Mesothelial cell of epicardium (in vitro differentiated cells): ENCODE measurements around the gene RTN1. TPM values are rescaled to one million over a fixed set of nuclear protein-coding genes. Genes with fewer than 3 reads are reported as not detected.
"Not testable (repeated sequence)": the region's sequence is repeated elsewhere in the genome, so short reads cannot be mapped to it uniquely, and the experiment has no call there.

Experiments used
- DNase-seq, 2 experiments: peaks; one replicate each; pipeline ENCODE4 v3.0.0; 2021; ENCODE audit warnings: low spot score in 2 of 2; ENCODE audit not compliant: unreplicated experiment in 2 of 2
- H3K27ac Mint-ChIP-seq: 2 replicates; pipeline ENCODE4 v1.8.0; 2021; ENCODE audit warnings: mixed read lengths
- H3K27me3 Mint-ChIP-seq: 2 replicates; pipeline ENCODE4 v1.8.0; 2021; ENCODE audit warnings: low read depth, mixed read lengths
- H3K36me3 Mint-ChIP-seq: 2 replicates; pipeline ENCODE4 v1.8.0; 2021; ENCODE audit warnings: mixed read lengths
- H3K4me1 Mint-ChIP-seq: 2 replicates; pipeline ENCODE4 v1.8.0; 2021; ENCODE audit warnings: mixed read lengths
- H3K4me3 Mint-ChIP-seq: 2 replicates; pipeline ENCODE4 v1.8.0; 2021; ENCODE audit warnings: mild to moderate bottlenecking, moderate library complexity, mixed read lengths
- H3K9me3 Mint-ChIP-seq: 2 replicates; pipeline ENCODE4 v1.8.0; 2021; ENCODE audit warnings: mixed read lengths
- total RNA-seq: library from RNA; stranded (reverse); gene quantifications from 3 replicates; pipeline ENCODE4 v1.2.1, GENCODE V29; 2021
- TF ChIP-seq, protein P1 (sequence below): fragments of 200-600 bp; sonication (generic); IDR thresholded peaks from one replicate; pipeline ENCODE4 v1.5.0; 2021; ENCODE audit warnings: antibody characterized with exemption; ENCODE audit not compliant: unreplicated experiment

The RTN1 gene
- total RNA-seq, 1 donor from 2014 or later = 0.78 TPM

DNA sequence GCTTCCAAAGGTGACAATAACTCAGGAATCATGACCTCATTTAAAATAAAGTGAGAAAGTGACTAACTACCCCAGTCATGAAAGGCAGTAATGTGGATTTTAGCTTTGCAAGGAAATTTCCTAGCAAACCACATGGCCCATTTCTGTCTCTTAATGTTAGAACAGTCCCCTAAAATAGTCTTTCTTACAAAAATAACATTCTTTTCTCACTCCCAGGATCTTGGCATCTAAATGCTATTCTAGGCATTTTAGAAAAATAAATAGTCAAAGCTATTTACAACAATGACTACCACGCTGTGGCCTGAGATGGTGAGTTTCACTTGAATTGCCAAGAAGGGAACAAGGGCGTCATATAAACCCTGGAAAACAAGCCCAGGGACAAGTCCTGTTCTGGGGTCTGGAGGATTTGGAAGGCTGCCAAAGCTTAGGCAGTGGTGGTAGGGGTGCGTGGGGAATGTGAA lies 192.8 kb downstream of the RTN1 start:
- TF ChIP-seq, protein P1, sequence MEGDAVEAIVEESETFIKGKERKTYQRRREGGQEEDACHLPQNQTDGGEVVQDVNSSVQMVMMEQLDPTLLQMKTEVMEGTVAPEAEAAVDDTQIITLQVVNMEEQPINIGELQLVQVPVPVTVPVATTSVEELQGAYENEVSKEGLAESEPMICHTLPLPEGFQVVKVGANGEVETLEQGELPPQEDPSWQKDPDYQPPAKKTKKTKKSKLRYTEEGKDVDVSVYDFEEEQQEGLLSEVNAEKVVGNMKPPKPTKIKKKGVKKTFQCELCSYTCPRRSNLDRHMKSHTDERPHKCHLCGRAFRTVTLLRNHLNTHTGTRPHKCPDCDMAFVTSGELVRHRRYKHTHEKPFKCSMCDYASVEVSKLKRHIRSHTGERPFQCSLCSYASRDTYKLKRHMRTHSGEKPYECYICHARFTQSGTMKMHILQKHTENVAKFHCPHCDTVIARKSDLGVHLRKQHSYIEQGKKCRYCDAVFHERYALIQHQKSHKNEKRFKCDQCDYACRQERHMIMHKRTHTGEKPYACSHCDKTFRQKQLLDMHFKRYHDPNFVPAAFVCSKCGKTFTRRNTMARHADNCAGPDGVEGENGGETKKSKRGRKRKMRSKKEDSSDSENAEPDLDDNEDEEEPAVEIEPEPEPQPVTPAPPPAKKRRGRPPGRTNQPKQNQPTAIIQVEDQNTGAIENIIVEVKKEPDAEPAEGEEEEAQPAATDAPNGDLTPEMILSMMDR = no peak
- H3K4me1 Mint-ChIP-seq = no peaks in the 10 kb centered on the region
- no peak overlapping the region for H3K27ac Mint-ChIP-seq
- H3K9me3 Mint-ChIP-seq = no peaks in the 10 kb centered on the region
- H3K36me3 Mint-ChIP-seq = no peaks in the 10 kb centered on the region
- DNase-seq = no peak
- peaks cover 63% of the 10 kb centered on the region for H3K27me3 Mint-ChIP-seq
- no peak overlapping the region for H3K4me3 Mint-ChIP-seq

DNA sequence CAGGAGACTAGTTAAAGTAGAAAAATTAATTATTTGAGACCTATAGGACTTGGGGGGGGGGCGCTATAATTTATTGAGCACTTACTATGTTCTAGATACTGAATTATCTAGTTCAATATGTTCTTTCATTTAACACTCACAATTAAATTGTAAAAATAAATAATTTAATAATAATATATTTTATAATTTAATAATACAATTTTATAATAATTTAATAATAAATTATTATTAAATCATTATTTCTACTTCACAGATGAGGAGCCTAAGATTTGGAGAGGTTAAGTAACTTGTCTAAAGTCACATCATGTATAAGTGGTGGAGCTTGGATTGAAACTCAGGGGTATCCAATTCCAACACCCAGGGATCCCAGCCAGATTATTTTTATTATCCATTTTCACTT lies 195.2 kb downstream of the RTN1 start:
- no peaks in the 10 kb centered on the region for H3K4me1 Mint-ChIP-seq
- DNase-seq = no peak
- H3K27me3 Mint-ChIP-seq = peaks cover 58% of the 10 kb centered on the region
- no peak overlapping the region for H3K27ac Mint-ChIP-seq
- no peaks in the 10 kb centered on the region for H3K9me3 Mint-ChIP-seq
- TF ChIP-seq, protein P1 = no peak
- no peak overlapping the region for H3K4me3 Mint-ChIP-seq
- H3K36me3 Mint-ChIP-seq = no peaks in the 10 kb centered on the region

DNA sequence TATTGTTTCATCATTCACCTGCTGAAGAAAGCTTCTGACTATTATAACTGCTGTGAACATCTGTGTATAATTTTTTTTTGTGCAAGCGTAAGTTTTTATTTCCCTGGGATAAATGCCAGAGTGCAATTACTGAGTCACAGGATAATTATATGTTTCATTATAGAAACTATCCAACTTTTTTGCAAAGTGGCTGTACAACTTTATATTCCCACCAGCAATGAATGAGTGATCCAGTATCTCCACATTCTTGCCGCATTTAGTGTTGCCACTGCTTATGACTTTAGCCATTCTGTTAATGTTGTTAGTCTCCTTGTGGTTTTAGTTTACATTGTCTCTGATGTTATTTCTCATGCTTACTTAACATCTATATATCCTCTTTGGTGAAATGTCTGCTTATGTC lies 205.8 kb downstream of the RTN1 start:
- no peak overlapping the region for H3K27ac Mint-ChIP-seq

DNA sequence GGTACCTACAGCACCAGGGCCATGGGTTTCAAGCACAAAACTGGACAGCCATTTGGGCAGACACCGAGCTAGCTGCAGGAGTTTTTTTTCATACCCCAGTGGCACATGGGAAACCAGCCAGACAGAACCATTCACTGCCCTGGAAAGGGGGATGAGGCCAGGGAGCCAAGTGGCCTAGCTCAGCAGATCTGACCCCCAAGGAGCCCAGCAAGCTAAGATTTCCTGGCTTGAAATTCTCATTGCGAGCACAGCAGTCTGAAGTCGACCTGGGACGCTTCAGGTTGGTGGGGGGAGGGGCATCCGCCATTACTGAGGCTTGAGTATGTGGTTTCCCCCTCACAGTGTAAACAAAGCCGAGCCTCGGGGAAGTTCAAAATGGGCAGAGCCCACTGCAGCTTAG lies 212.8 kb downstream of the RTN1 start:
- TF ChIP-seq, protein P1 = no peak
- H3K36me3 Mint-ChIP-seq = no peaks in the 10 kb centered on the region
- no peak overlapping the region for H3K4me3 Mint-ChIP-seq
- no peaks in the 10 kb centered on the region for H3K4me1 Mint-ChIP-seq
- peaks cover 37% of the 10 kb centered on the region for H3K9me3 Mint-ChIP-seq
- H3K27ac Mint-ChIP-seq = no peak overlapping the region
- H3K27me3 Mint-ChIP-seq = no peaks in the 10 kb centered on the region
- no peak for DNase-seq

More for the DNA sequence above, 205.8 kb downstream of the RTN1 start:
- no peaks in the 10 kb centered on the region for H3K4me1 Mint-ChIP-seq
- H3K9me3 Mint-ChIP-seq = peaks cover 47% of the 10 kb centered on the region
- no peaks in the 10 kb centered on the region for H3K36me3 Mint-ChIP-seq
- TF ChIP-seq, protein P1 = no peak
- H3K4me3 Mint-ChIP-seq = no peak overlapping the region
- DNase-seq = no peak
- H3K27me3 Mint-ChIP-seq = peaks cover 8% of the 10 kb centered on the region

DNA sequence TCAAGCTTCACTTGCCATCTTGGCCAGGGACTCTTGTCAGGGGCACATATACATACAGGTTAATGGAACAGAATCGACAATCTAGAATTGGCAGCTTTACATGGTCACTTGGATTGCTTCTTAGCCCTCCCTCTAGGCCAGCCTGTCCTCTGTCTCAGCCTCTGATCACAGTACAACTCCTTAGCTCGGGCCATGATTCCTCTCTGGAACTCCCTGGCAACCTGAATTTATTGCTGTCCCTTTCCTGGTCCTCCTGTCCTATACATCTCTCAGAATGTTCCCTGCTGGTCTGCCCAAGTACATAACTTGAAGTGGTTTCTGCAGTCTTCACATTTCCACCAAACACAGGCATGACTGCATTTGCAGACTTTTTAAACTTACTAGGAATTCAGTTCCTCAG lies 214.1 kb downstream of the RTN1 start:
- no peaks in the 10 kb centered on the region for H3K4me1 Mint-ChIP-seq
- H3K27ac Mint-ChIP-seq = no peak overlapping the region
- no peak for DNase-seq
- H3K4me3 Mint-ChIP-seq = no peak overlapping the region
- no peaks in the 10 kb centered on the region for H3K27me3 Mint-ChIP-seq
- H3K9me3 Mint-ChIP-seq = peaks cover 41% of the 10 kb centered on the region
- no peaks in the 10 kb centered on the region for H3K36me3 Mint-ChIP-seq
- TF ChIP-seq, protein P1 = no peak

DNA sequence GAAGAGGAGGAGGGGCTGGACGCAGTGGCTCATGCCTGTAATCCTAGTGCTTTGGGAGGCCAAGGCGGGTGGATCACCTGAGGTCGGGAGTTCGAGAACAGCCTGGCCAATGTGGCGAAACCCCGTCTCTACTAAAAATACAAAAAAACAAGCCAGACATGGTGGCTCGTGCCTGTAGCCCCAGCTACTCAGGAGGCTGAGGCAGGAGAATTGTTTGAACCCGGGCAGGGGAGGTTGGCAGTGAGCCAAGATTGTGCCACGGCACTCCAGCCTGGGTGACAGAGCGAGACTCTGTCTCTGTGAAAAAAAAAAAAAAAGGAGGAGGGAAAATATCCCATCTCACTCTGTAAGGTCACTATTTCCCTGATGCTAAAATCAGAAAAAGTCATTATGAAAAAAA lies 216.4 kb downstream of the RTN1 start:
- not testable (repeated sequence) for H3K4me1 Mint-ChIP-seq, H3K4me3 Mint-ChIP-seq, DNase-seq

DNA sequence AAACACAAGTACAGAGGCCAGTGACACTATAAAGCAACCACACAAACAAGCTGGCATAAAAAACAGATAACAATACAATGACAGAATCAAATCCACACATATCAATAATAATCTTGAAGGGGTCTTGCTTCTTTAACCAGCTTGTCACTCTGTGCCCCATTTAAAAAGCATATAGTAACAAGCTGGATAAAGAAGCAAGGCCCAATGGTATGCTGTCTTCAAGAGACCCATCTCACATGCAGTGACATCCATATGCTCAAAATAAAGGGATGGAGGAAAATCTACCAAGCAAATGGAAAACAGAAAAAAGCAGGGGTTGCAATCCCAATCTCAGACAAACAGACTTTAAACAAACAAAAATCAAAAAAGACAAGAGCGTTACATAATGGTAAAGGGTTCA lies 223.7 kb downstream of the RTN1 start:
- not testable (repeated sequence) for H3K27me3 Mint-ChIP-seq, H3K36me3 Mint-ChIP-seq, DNase-seq, H3K27ac Mint-ChIP-seq, H3K4me1 Mint-ChIP-seq, H3K4me3 Mint-ChIP-seq
- peaks cover 74% of the 10 kb centered on the region for H3K9me3 Mint-ChIP-seq

More for the DNA sequence above, 216.4 kb downstream of the RTN1 start:
- not testable (repeated sequence) for H3K27me3 Mint-ChIP-seq, H3K36me3 Mint-ChIP-seq, H3K27ac Mint-ChIP-seq
- peaks cover 32% of the 10 kb centered on the region for H3K9me3 Mint-ChIP-seq
